ENCODE data around the gene ATP1B3.

Gene ATP1B3

DNA sequence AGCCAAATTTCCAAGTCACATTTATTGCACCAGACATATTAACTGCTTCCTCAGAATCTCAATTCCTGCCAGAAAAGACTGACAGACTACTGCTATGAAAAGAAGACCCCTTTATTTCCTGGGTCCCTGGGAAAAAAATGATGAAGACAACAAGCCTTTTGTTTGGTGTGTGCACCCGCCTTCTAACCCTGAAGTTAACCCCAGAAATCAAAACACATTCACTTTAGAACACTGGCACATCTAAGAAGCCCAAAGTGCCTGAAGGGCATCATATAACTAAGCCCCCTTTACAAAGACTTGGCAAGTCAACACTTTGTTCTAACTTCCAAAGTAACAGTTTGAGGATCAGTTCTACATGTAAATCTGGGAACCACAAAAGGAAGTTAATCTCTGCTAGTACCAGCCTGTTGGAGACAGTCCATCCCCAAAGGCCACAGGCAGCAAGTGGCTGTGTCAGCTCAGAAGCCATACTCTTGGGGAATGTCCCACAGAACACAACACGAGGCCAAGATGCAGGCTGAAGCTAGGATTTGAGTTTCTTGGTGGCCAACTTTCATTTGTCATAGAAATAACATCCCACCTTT lies 16.3 kb upstream of the ATP1B3 start:
- Histone ChIP-seq H3K27me3 (replicated peaks; ENCODE audit: insufficient read depth, low read length) (no peaks in the 10 kb centered on the region), H2AFZ (ENCODE audit: low read length) (no peak overlapping the region), H3K36me3 (replicated peaks; ENCODE audit: insufficient read depth, low read length) (no peaks in the 10 kb centered on the region), H3K79me2 (ENCODE audit: low read length) (no peaks in the 10 kb centered on the region), H3F3A (ENCODE audit: insufficient read depth, low read length) (no peaks in the 10 kb centered on the region), H3K9ac (ENCODE audit: low read length) (no peak overlapping the region), H3K9me3 (replicated peaks; ENCODE audit: insufficient read depth, low read length) (no peaks in the 10 kb centered on the region), H3K4me2 (ENCODE audit: low read depth, low read length) (no peak overlapping the region), H3K9me2 (replicated peaks; ENCODE audit: insufficient read depth, low read length) (no peaks in the 10 kb centered on the region), H3K4me3 (ENCODE audit: low read length) (no peak overlapping the region), H4K20me1 (ENCODE audit: insufficient read depth, low read length) (no peaks in the 10 kb centered on the region), H3K4me1 (ENCODE audit: low read length) (no peaks in the 10 kb centered on the region), H3K27ac (ENCODE audit: low read length) (no peak overlapping the region)
- TF ChIP-seq EZH2phosphoT487 (IDR thresholded peaks at IDR 0.05; ENCODE audit: low read length) (no peak), EZH2 (optimal IDR thresholded peaks at IDR 0.05; ENCODE audit: low read depth, low read length) (no peak)
- TF ChIP-seq, protein P1, sequence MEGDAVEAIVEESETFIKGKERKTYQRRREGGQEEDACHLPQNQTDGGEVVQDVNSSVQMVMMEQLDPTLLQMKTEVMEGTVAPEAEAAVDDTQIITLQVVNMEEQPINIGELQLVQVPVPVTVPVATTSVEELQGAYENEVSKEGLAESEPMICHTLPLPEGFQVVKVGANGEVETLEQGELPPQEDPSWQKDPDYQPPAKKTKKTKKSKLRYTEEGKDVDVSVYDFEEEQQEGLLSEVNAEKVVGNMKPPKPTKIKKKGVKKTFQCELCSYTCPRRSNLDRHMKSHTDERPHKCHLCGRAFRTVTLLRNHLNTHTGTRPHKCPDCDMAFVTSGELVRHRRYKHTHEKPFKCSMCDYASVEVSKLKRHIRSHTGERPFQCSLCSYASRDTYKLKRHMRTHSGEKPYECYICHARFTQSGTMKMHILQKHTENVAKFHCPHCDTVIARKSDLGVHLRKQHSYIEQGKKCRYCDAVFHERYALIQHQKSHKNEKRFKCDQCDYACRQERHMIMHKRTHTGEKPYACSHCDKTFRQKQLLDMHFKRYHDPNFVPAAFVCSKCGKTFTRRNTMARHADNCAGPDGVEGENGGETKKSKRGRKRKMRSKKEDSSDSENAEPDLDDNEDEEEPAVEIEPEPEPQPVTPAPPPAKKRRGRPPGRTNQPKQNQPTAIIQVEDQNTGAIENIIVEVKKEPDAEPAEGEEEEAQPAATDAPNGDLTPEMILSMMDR (IDR thresholded peaks at IDR 0.05; ENCODE audit: low read length): no peak
- DNase-seq: no peak

DNA sequence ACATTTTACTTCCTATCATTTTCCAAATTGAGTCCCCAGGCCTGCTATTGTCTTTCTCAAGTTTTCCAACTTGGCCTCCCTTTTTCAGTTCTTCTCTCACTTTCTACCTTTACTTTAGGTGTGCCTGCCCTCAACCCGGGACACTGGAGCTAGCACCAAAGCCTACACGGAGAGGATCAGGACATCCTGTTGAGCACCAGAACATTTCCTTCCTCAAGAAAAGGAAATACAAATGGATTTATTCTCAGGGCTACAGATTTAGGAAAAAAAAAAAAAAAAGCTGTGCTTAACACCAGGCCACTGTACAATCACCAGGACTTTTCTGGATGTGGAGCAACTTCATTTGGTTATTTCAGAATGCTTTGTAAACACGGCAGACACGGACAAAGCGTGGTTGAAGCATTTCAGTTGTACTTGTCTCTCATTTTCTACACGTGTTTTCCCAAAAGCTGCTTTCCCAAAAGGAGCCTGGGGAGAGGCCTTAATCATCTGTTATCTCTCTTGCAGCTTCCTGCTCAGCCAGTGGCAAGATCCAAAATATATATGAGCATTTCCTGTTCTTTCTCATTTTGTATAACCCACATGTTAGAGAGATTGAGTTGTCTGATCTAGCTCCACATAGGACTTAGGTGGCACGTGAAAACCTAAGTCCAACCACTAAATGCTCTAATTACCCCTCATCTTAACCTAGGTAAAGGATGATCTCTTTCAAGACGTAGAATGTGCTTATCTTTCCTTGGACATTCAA lies 15.5 kb upstream of the ATP1B3 start:
- no peak overlapping the region for H2AFZ ChIP-seq (ENCODE audit: low read length)
- no peak overlapping the region for H3K9ac ChIP-seq (ENCODE audit: low read length)
- H3K4me2 ChIP-seq (ENCODE audit: low read depth, low read length): no peak overlapping the region
- no peaks in the 10 kb centered on the region for H4K20me1 ChIP-seq (ENCODE audit: insufficient read depth, low read length)
- no peaks in the 10 kb centered on the region for H3F3A ChIP-seq (ENCODE audit: insufficient read depth, low read length)
- no peaks in the 10 kb centered on the region for H3K4me1 ChIP-seq (ENCODE audit: low read length)
- H3K36me3 ChIP-seq (replicated peaks; ENCODE audit: insufficient read depth, low read length): no peaks in the 10 kb centered on the region
- H3K27me3 ChIP-seq (replicated peaks; ENCODE audit: insufficient read depth, low read length): no peaks in the 10 kb centered on the region
- no peaks in the 10 kb centered on the region for H3K9me2 ChIP-seq (replicated peaks; ENCODE audit: insufficient read depth, low read length)
- no peak for DNase-seq
- TF ChIP-seq EZH2phosphoT487 (IDR thresholded peaks at IDR 0.05; ENCODE audit: low read length): no peak
- no peak for TF ChIP-seq EZH2 (optimal IDR thresholded peaks at IDR 0.05; ENCODE audit: low read depth, low read length)
- TF ChIP-seq, protein P1 (IDR thresholded peaks at IDR 0.05; ENCODE audit: low read length): no peak
- H3K79me2 ChIP-seq (ENCODE audit: low read length): no peaks in the 10 kb centered on the region
- no peaks in the 10 kb centered on the region for H3K9me3 ChIP-seq (replicated peaks; ENCODE audit: insufficient read depth, low read length)
- H3K4me3 ChIP-seq (ENCODE audit: low read length): no peak overlapping the region
- no peak overlapping the region for H3K27ac ChIP-seq (ENCODE audit: low read length)

DNA sequence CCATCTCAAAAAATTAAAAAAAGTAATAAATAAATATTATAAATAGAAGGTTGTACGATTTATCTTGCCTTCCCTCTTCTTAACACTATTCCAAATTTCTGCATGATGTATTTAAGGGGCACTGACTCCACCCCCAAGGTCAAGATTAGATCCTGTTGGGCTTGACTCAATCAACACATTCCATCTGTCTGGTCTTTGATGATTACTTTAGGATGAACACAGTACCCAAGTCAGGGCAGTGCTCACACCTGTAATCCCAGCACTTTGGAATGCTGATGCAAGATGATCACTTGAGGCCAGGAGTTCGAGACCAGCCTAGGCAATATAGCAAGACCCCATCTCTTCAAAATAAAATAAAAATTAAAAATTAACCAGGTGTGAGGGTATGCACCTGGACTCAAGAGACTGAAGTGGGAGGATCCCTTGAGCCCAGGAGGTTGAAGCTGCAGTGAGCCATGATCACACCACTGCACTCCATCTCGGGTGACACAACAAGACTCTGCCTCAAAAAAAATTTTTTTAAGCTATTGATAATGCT lies 14.1 kb upstream of the ATP1B3 start:
- H3K27ac ChIP-seq (ENCODE audit: low read length): no peak overlapping the region
- no peak for TF ChIP-seq EZH2 (optimal IDR thresholded peaks at IDR 0.05; ENCODE audit: low read depth, low read length)
- H3K9ac ChIP-seq (ENCODE audit: low read length): no peak overlapping the region
- H3K36me3 ChIP-seq (replicated peaks; ENCODE audit: insufficient read depth, low read length): no peaks in the 10 kb centered on the region
- DNase-seq: no peak
- H3K9me2 ChIP-seq (replicated peaks; ENCODE audit: insufficient read depth, low read length): no peaks in the 10 kb centered on the region
- H3K79me2 ChIP-seq (ENCODE audit: low read length): no peaks in the 10 kb centered on the region
- H3K4me3 ChIP-seq (ENCODE audit: low read length): no peak overlapping the region
- H3K9me3 ChIP-seq (replicated peaks; ENCODE audit: insufficient read depth, low read length): no peaks in the 10 kb centered on the region
- no peaks in the 10 kb centered on the region for H3K4me1 ChIP-seq (ENCODE audit: low read length)
- H4K20me1 ChIP-seq (ENCODE audit: insufficient read depth, low read length): no peaks in the 10 kb centered on the region
- H2AFZ ChIP-seq (ENCODE audit: low read length): no peak overlapping the region
- no peaks in the 10 kb centered on the region for H3K27me3 ChIP-seq (replicated peaks; ENCODE audit: insufficient read depth, low read length)
- H3F3A ChIP-seq (ENCODE audit: insufficient read depth, low read length): no peaks in the 10 kb centered on the region
- H3K4me2 ChIP-seq (ENCODE audit: low read depth, low read length): no peak overlapping the region

DNA sequence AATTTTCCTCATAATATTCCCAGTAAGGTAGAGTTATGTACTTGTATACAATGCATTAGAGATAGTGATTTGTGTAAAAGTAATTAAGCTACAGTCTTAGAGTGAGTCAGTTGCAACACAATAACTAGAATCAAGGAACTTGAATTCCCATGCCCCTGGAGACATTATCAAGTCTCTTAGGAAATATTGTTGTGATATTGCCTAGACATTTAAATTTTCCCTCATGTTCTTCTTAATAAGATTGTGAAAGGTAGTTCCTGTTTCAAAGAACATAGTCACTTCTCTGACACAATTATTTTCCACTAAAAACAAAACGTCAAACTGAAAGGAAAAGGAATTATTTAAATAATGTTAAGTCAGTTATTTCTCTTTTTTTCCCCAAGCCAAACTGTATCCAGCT lies 13.0 kb upstream of the ATP1B3 start:
- Histone ChIP-seq H2AFZ (ENCODE audit: low read length) (no peak overlapping the region), H3K27me3 (replicated peaks; ENCODE audit: insufficient read depth, low read length) (no peaks in the 10 kb centered on the region), H3K4me3 (ENCODE audit: low read length) (no peak overlapping the region), H4K20me1 (ENCODE audit: insufficient read depth, low read length) (no peaks in the 10 kb centered on the region), H3K9me3 (replicated peaks; ENCODE audit: insufficient read depth, low read length) (no peaks in the 10 kb centered on the region), H3K27ac (ENCODE audit: low read length) (no peak overlapping the region), H3K4me2 (ENCODE audit: low read depth, low read length) (no peak overlapping the region), H3K9ac (ENCODE audit: low read length) (no peak overlapping the region), H3K36me3 (replicated peaks; ENCODE audit: insufficient read depth, low read length) (no peaks in the 10 kb centered on the region), H3K4me1 (ENCODE audit: low read length) (no peaks in the 10 kb centered on the region), H3K79me2 (ENCODE audit: low read length) (no peaks in the 10 kb centered on the region), H3K9me2 (replicated peaks; ENCODE audit: insufficient read depth, low read length) (no peaks in the 10 kb centered on the region), H3F3A (ENCODE audit: insufficient read depth, low read length) (no peaks in the 10 kb centered on the region)
- DNase-seq: no peak
- TF ChIP-seq EZH2phosphoT487 (IDR thresholded peaks at IDR 0.05; ENCODE audit: low read length) (no peak), EZH2 (optimal IDR thresholded peaks at IDR 0.05; ENCODE audit: low read depth, low read length) (no peak)
